ENCODE results near the gene KLF9.

The KLF9 gene

GRCh38 chr9:70352356-70352755 lies 62.1 kb downstream of the KLF9 start:
- DNase-seq: no peak

GRCh38 chr9:70347046-70347445 lies 67.4 kb downstream of the KLF9 start:
- no peak for DNase-seq

DNA sequence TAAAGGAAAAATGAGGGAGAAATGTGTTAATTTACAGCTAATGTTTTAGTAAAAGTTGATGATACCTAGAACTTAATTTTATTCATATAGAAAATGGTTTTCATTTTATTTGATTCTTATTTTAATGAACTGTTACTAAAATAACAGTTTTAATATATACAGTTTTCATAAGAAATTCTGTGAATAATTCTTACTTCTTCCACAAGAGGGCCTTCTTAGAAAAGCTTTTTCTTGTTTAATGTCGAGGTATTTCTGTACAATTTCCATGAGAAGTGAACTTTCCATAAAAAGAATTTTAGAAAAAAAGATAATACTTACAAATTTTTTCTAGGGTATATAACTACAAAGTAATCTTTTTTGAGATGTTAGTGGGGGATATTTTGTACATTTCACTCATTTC lies 73.9 kb downstream of the KLF9 start:
- no peak for DNase-seq
